Ascending aorta (tissue), 2 donors: ENCODE measurements around the gene NLRP3. TPM values are rescaled to one million over a fixed set of nuclear protein-coding genes. Genes with fewer than 3 reads are reported as not detected.
A peak's percentile ranks its signal among the peaks of the same experiment; 100 is the strongest.
"Not testable (repeated sequence)": the region's sequence is repeated elsewhere in the genome, so short reads cannot be mapped to it uniquely, and the experiment has no call there.

Experiments used
- DNase-seq, 2 donors: peaks; one replicate each; pipeline ENCODE4 v3.0.0-alpha.2; 2019; ENCODE audit warnings: low spot score in 2 of 2
- H3K27ac ChIP-seq, 2 donors: fragments of 200-600 bp; sonication (generic); one replicate each; pipeline ENCODE4 v1.5.1; 2016 to 2017; ENCODE audit warnings: mild to moderate bottlenecking in 1 of 2
- H3K27me3 ChIP-seq: fragments of 200-600 bp; sonication (generic); one replicate; pipeline ENCODE4 v1.5.1; 2017
- H3K36me3 ChIP-seq, 2 donors: fragments of 200-600 bp; sonication (generic); one replicate each; pipeline ENCODE4 v1.5.1; 2016
- H3K4me1 ChIP-seq, 2 donors: fragments of 200-600 bp; sonication (generic); one replicate each; pipeline ENCODE4 v1.5.1; 2016 to 2017; ENCODE audit warnings: mild to moderate bottlenecking in 1 of 2
- H3K4me3 ChIP-seq, 2 donors: fragments of 200-600 bp; sonication (generic); one replicate each; pipeline ENCODE4 v1.5.1; 2016 to 2017; ENCODE audit warnings: mild to moderate bottlenecking in 1 of 2
- H3K9me3 ChIP-seq, 2 donors: fragments of 200-600 bp; sonication (generic); one replicate each; pipeline ENCODE4 v1.5.1; 2016
- intact Hi-C: fragments of 100-400 bp; cut with DNase I; formaldehyde crosslinking; loops from one replicate; pipeline ENCODE4 v1.15.1; 2023
- total RNA-seq: library from RNA; depleted of rRNA; stranded (reverse); fragments of >200 nt; gene quantifications from one replicate; pipeline ENCODE4 v1.1.0, GENCODE V29; 2016
- TF ChIP-seq, protein P1 (sequence below), 3 experiments: fragments of 200-600 bp in 2 of 3; fragments of 450-650 bp in 1 of 3; sonication (generic) in 2 of 3; IDR thresholded peaks; one replicate each; pipeline ENCODE4 v1.5.1; 2016 to 2019; ENCODE audit warnings: antibody characterized with exemption in 3 of 3, mild to moderate bottlenecking in 1 of 3, moderate library complexity in 1 of 3

The NLRP3 gene
- total RNA-seq, 1 donor from 2014 or later, result 0.11 TPM

DNA sequence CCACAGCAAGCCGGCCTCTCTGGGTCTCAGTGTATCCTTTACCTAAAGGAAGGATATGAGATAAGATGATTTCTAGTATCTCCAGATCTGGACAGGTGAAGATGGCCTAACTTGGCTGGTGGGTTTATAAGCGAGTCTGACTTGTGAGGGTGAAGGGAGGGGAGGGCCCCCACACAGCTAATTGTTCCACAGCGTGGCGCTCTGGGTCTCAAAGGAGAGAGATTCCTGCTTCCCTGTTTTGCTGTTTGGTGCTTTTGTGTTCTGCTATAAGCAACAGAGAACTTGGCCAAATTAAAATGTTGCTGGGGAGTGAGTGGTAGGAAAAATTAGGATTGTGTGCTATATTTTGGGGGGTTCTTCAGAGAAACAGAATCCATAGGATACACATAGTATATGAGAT lies 28.9 kb upstream of the NLRP3 start:
- H3K9me3 ChIP-seq, result no peaks in the 10 kb centered on the region

DNA sequence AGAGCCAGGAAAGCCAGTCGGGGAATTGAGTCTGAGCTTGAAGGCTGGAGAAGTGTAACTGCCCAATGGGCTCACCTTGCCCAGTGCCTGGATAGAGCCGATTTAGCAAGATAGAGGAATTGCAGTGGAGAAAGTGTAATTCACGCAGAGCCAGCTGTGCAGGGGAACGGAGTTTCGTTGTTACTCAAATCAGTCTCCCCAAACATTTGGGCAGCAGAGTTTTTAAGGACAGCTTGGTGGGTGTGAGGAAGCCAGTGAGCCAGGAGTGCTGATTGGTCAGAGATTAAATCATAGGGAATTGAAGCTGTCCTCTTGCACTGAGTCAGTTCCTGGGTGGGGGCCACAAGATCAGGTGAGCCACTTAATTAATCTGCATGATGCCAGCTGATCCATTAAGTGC lies 28.4 kb upstream of the NLRP3 start:
- TF ChIP-seq, protein P1, sequence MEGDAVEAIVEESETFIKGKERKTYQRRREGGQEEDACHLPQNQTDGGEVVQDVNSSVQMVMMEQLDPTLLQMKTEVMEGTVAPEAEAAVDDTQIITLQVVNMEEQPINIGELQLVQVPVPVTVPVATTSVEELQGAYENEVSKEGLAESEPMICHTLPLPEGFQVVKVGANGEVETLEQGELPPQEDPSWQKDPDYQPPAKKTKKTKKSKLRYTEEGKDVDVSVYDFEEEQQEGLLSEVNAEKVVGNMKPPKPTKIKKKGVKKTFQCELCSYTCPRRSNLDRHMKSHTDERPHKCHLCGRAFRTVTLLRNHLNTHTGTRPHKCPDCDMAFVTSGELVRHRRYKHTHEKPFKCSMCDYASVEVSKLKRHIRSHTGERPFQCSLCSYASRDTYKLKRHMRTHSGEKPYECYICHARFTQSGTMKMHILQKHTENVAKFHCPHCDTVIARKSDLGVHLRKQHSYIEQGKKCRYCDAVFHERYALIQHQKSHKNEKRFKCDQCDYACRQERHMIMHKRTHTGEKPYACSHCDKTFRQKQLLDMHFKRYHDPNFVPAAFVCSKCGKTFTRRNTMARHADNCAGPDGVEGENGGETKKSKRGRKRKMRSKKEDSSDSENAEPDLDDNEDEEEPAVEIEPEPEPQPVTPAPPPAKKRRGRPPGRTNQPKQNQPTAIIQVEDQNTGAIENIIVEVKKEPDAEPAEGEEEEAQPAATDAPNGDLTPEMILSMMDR (IDR thresholded peaks at IDR 0.05), result no peak
- Histone ChIP-seq H3K4me3 (no peak overlapping the region), H3K27ac (no peak overlapping the region), H3K9me3 (no peaks in the 10 kb centered on the region), H3K27me3 (no peaks in the 10 kb centered on the region), H3K36me3 (no peaks in the 10 kb centered on the region), H3K4me1 (no peaks in the 10 kb centered on the region)
- no peak for DNase-seq
- intact Hi-C loops, result no loop called here

More for the DNA sequence above, 28.9 kb upstream of the NLRP3 start:
- Histone ChIP-seq H3K4me3 (no peak overlapping the region), H3K27me3 (no peaks in the 10 kb centered on the region), H3K36me3 (no peaks in the 10 kb centered on the region), H3K4me1 (no peaks in the 10 kb centered on the region), H3K27ac (no peak overlapping the region)
- no peak for DNase-seq
- intact Hi-C loops, result no loop called here
- TF ChIP-seq, protein P1 (IDR thresholded peaks at IDR 0.05), result no peak

DNA sequence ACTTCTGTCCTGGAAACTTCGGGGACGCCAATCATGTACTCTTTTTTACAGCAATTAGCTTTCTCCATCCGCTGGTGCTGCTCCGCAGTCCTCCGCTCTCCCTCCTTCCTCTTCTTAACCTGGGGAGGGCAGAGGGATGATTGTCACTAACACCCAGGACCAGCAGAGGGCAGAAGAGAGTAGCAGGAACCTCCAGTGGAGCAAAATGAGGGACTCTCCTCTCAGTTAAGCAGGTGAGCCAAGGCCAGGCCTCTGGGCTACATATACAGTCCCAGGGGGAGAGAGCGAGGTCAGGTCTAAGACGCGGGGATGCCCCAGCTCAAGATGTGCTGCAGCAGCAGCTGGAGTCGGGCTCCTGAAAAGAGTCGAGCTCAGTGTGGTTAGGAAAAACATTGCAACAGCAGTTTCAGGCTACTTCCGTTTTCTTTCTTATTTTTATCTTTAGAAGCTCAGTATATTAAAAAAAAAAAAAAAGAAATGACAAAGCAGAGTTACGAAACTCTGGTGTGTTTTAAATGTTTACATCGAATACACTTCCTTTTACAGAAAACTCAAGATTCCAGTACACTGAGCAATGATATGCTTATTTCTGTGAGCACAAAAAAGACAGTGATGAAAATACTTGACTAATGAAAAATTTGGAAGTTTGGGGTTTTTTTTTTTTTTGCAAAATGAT lies 25.7 kb upstream of the NLRP3 start:
- Histone ChIP-seq H3K4me3 (peak overlapping the region; percentile 33 to 47), H3K4me1 (no peaks in the 10 kb centered on the region), H3K9me3 (no peaks in the 10 kb centered on the region), H3K36me3 (no peaks in the 10 kb centered on the region), H3K27me3 (no peaks in the 10 kb centered on the region), H3K27ac (peak overlapping the region in 1 of 2 donors; percentile 26)
- intact Hi-C loops, result loop anchor here (5.0 kb wide), 1 partner anchor 97 kb away; no protein-coding TSS in a partner anchor
- DNase-seq, result peak; percentile 51 to 90
- TF ChIP-seq, protein P1 (IDR thresholded peaks at IDR 0.05), result peak; percentile 69 to 92 (median 86)

DNA sequence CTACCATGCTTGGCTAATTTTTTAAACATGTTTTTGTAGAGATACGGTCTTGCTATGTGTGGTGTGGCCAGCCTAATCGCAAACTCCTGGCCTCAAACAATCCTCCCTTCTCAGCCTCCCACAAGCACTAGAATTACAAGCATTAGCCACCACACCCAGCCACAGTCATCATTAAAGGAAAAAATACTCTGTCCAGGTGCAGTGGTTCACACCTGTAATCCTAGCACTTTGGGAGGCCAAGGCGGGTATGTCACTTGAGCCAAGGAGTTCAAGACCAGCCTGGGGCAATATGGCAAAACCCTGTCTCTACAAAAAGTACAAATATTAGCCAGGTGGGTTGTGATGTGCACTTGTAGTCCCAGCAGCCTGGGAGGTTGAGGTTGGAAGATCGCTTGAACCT lies 25.0 kb upstream of the NLRP3 start:
- Histone ChIP-seq H3K9me3 (no peaks in the 10 kb centered on the region), H3K4me1 (no peaks in the 10 kb centered on the region), H3K27me3 (no peaks in the 10 kb centered on the region), H3K36me3 (no peaks in the 10 kb centered on the region), H3K27ac (no peak overlapping the region), H3K4me3 (no peak overlapping the region)
- DNase-seq, result no peak
- intact Hi-C loops, result loop anchor here (5.0 kb wide), 1 partner anchor 96 kb away; no protein-coding TSS in a partner anchor
- TF ChIP-seq, protein P1 (IDR thresholded peaks at IDR 0.05), result no peak

DNA sequence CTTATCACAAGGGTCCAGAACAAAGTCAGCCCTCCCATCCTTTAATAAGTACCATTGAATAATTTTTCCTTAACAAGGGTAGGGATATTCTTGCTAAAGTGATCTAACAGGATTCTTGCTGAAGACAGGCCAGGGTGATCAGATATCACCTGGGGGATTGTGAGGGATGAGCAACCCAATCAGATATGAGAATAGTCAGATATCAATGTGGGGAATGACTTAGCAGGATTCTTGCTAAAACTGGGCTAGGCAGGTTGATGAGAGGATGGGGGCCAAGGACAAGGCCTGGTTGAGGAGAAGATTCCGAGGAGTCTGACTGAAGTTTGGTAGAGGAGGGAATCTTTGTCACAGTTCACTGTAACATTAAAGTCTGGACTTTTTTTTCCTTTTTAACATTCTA lies 23.9 kb upstream of the NLRP3 start:
- TF ChIP-seq, protein P1 (IDR thresholded peaks at IDR 0.05), result no peak
- H3K9me3 ChIP-seq, result no peaks in the 10 kb centered on the region
- H3K4me1 ChIP-seq, result no peaks in the 10 kb centered on the region
- no peaks in the 10 kb centered on the region for H3K27me3 ChIP-seq
- H3K36me3 ChIP-seq, result no peaks in the 10 kb centered on the region
- intact Hi-C loops, result loop anchor here (5.0 kb wide), 1 partner anchor 95 kb away; no protein-coding TSS in a partner anchor
- DNase-seq, result no peak
- no peak overlapping the region for H3K4me3 ChIP-seq
- no peak overlapping the region for H3K27ac ChIP-seq

DNA sequence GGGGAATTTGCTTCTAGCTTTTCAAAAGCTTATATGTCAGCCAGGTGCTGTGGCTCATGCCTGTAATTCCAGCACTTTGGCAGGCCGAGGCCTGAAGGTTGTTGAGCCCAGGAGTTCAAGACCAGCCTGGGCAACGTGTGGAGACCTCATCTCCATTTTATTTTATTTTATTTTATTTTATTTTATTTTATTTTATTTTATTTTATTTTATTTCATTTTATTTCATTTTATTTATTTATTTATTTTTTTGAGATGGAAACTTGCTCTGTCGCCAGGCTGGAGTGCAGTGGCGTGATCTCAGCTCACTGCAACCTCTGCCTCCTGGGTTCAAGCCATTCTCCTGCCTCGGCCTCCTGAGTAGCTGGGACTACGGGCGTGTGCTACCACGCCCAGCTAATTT lies 20.9 kb upstream of the NLRP3 start:
- H3K27ac ChIP-seq, DNase-seq, H3K4me3 ChIP-seq, intact Hi-C loops, H3K9me3 ChIP-seq, H3K4me1 ChIP-seq, H3K36me3 ChIP-seq, H3K27me3 ChIP-seq: not testable (repeated sequence)
